NCI-H146 treated with DMSO at 0.1 percent for 48 hours (cell line): ENCODE results near the gene ALOX5.
"Not testable (repeated sequence)": the region's sequence is repeated elsewhere in the genome, so short reads cannot be mapped to it uniquely, and the experiment has no call there.

Experiments used
- DNase-seq: peaks from one replicate; lab custom pipeline; 2025; ENCODE audit not compliant: unreplicated experiment; lab: John Stamatoyannopoulos, UW

Gene ALOX5

GRCh38 chr10:45373003-45373575 is 927 bp upstream of the ALOX5 start:
- no peak for DNase-seq

- DNase-seq = no peak
Measured at GRCh38 chr10:45374350-45375052, 485 bp downstream of the ALOX5 start.

- DNase-seq = no peak
Measured at GRCh38 chr10:45375101-45375500, 1.1 kb downstream of the ALOX5 start.

GRCh38 chr10:45375716-45376231 is 1.8 kb downstream of the ALOX5 start:
- DNase-seq = no peak

- no peak for DNase-seq
Measured at GRCh38 chr10:45376371-45376801, 2.4 kb downstream of the ALOX5 start.

- DNase-seq = no peak
Measured at GRCh38 chr10:45377321-45377720, 3.3 kb downstream of the ALOX5 start.

- no peak for DNase-seq
Measured at GRCh38 chr10:45377858-45378257, 3.8 kb downstream of the ALOX5 start.

- DNase-seq = no peak
Measured at GRCh38 chr10:45378914-45379726, 5.1 kb downstream of the ALOX5 start.

- DNase-seq = no peak
Measured at GRCh38 chr10:45379891-45380540, 6.0 kb downstream of the ALOX5 start.

GRCh38 chr10:45380903-45381620 is 7.0 kb downstream of the ALOX5 start:
- no peak for DNase-seq

GRCh38 chr10:45382591-45382990 is 8.6 kb downstream of the ALOX5 start:
- DNase-seq = no peak

GRCh38 chr10:45383682-45384330 is 9.8 kb downstream of the ALOX5 start:
- DNase-seq = no peak

GRCh38 chr10:45386657-45387056 is 12.6 kb downstream of the ALOX5 start:
- no peak for DNase-seq

GRCh38 chr10:45387096-45387893 is 13.3 kb downstream of the ALOX5 start:
- DNase-seq = no peak

GRCh38 chr10:45389671-45390070 is 15.7 kb downstream of the ALOX5 start:
- DNase-seq = not testable (repeated sequence)

- DNase-seq = not testable (repeated sequence)
Measured at GRCh38 chr10:45391636-45392035, 17.6 kb downstream of the ALOX5 start.

- DNase-seq = no peak
Measured at GRCh38 chr10:45395554-45395953, 21.5 kb downstream of the ALOX5 start.

GRCh38 chr10:45398595-45398994 is 24.6 kb downstream of the ALOX5 start:
- DNase-seq = no peak

- DNase-seq = no peak
Measured at GRCh38 chr10:45399113-45399512, 25.1 kb downstream of the ALOX5 start.
